GM21717 (cell line): ENCODE data around the gene KRTAP10-11.
"Not testable (repeated sequence)": the region's sequence is repeated elsewhere in the genome, so short reads cannot be mapped to it uniquely, and the experiment has no call there.

Experiments used
- ATAC-seq: cut with Tn5 transposase; IDR thresholded peaks from one replicate; pipeline ENCODE4 v1.9.1; 2021; ENCODE audit warnings: mild to moderate bottlenecking, moderate library complexity; ENCODE audit not compliant: unreplicated experiment

KRTAP10-11 gene

GRCh38 chr21:44646366-44647221 lies at the start of gene KRTAP10-11:
TSS of gene KRTAP10-11 (plus strand) at chr21:44646414. CDS start at chr21:44646459, 45 bp downstream.
- ATAC-seq, result not testable (repeated sequence)

- no peak for ATAC-seq
Measured at GRCh38 chr21:44598061-44598460, 48.2 kb upstream of the KRTAP10-11 start.

GRCh38 chr21:44599264-44600029 lies 46.8 kb upstream of the KRTAP10-11 start:
- ATAC-seq, result no peak

GRCh38 chr21:44600118-44600978 lies 45.9 kb upstream of the KRTAP10-11 start, which contains the start of gene KRTAP10-7:
TSS of gene KRTAP10-7 (plus strand) at chr21:44600597. CDS start at chr21:44600622, 25 bp downstream.
- ATAC-seq, result not testable (repeated sequence)

GRCh38 chr21:44601091-44601490 lies 45.1 kb upstream of the KRTAP10-11 start:
- ATAC-seq, result not testable (repeated sequence)

GRCh38 chr21:44601596-44602462 lies 44.4 kb upstream of the KRTAP10-11 start:
- ATAC-seq, result no peak

GRCh38 chr21:44602463-44602850 lies 43.8 kb upstream of the KRTAP10-11 start:
- ATAC-seq, result no peak

GRCh38 chr21:44603109-44603875 lies 42.9 kb upstream of the KRTAP10-11 start:
- no peak for ATAC-seq

GRCh38 chr21:44603911-44604310 lies 42.3 kb upstream of the KRTAP10-11 start:
- ATAC-seq, result no peak

- ATAC-seq, result no peak
Measured at GRCh38 chr21:44606495-44606894, 39.7 kb upstream of the KRTAP10-11 start.

- no peak for ATAC-seq
Measured at GRCh38 chr21:44609193-44609592, 37.0 kb upstream of the KRTAP10-11 start.

- ATAC-seq, result not testable (repeated sequence)
Measured at GRCh38 chr21:44610157-44610843, 35.9 kb upstream of the KRTAP10-11 start.

- ATAC-seq, result no peak
Measured at GRCh38 chr21:44611551-44611950, 34.7 kb upstream of the KRTAP10-11 start.

GRCh38 chr21:44612029-44612486 lies 34.2 kb upstream of the KRTAP10-11 start, which contains the start of gene KRTAP10-8:
TSS of gene KRTAP10-8 (plus strand) at chr21:44612079. CDS start at chr21:44612101, 22 bp downstream.
- ATAC-seq, result no peak

- no peak for ATAC-seq
Measured at GRCh38 chr21:44612669-44613229, 33.5 kb upstream of the KRTAP10-11 start.

GRCh38 chr21:44613386-44614155 lies 32.6 kb upstream of the KRTAP10-11 start:
- no peak for ATAC-seq

- no peak for ATAC-seq
Measured at GRCh38 chr21:44614161-44614631, 32.0 kb upstream of the KRTAP10-11 start.
